Measurements from ENCODE around the gene CERCAM.

- TF ChIP-seq CTCF (IDR thresholded peaks at IDR 0.05): no peak
- TF ChIP-seq POLR2A (IDR thresholded peaks at IDR 0.05): no peak
Observed at GRCh38 chr9:128416432-128417019, 4.1 kb upstream of the CERCAM start.
